Activated CD4-positive, alpha-beta T cell treated with anti-CD3 and anti-CD28 coated beads, Interleukin-2, amount 50 U/mL, for 4 hours (primary cell): ENCODE data around the gene ZKSCAN2.

Experiments
- DNase-seq, 2 experiments: peaks; one replicate each; pipeline ENCODE4 v3.0.0-alpha.2; 2020

Gene ZKSCAN2

DNA sequence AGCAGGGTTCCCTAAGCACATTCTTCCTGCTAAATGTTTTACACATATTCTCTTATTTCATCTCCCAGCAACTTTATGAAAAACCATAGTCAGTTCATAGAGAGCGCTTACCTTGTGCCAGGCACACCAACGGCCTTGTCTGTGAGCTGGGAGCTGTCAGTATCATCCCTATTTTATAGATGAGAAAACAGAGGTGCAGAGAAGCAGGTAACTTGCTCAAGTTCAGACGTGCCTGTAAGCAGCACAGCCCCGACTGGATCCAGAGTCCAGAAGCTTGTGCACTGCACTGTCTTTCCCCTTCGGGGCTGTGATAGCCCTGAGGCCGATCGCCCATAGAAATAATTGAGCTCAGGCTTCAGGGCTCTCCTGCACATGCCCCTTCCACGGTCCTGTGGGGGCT lies 34.7 kb downstream of the ZKSCAN2 start:
- DNase-seq = no peak

DNA sequence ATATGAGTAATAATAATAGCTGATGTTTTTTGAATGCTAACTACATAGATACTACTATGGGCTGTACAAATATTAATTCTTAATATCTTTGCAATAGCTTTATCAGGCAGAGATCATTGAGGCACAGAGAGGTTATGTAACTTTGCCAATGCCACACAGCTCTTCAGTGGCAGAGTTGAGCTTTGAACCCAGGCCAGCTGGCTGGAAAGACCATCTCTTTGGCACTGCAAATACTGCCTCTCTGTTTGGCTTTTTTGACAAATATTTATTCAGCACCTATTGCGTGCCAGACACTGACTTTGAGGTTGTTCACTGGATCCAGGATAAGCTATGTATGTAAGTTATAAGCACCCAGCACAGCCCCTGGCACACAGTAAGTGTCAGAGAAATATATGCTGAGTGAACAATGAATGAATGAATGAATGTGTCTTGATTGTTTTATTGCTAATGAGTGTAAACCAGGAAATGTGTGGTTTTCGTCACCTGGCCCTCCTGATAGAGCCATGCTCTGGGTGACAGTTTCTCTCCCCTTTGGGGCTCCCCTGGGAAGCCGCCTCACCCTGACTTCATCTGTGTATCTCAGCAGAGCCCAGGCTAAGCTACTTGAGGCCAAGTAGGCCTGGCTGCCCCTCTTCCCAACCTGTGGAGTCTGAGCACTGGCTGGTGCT lies 38.4 kb downstream of the ZKSCAN2 start:
- no peak for DNase-seq

DNA sequence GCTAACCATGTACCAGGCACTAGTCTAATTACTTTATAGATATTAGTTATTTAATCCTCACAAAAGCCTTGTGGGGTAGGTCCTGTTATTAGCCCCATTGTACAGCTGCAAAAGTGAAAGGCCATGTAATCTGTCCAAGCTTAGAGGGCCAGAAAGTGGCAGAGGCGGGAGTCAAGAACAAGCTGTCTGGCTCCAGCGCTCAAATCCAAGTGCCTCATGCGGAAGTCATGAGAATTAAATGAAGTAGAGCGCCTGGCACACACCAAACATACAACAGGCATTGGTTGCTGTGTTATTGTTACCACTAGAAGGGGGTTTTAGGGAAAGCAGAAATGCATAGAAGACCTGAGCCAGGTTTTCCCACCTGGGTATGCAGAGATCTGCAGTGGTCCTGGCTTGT lies 39.7 kb downstream of the ZKSCAN2 start:
- DNase-seq = no peak

DNA sequence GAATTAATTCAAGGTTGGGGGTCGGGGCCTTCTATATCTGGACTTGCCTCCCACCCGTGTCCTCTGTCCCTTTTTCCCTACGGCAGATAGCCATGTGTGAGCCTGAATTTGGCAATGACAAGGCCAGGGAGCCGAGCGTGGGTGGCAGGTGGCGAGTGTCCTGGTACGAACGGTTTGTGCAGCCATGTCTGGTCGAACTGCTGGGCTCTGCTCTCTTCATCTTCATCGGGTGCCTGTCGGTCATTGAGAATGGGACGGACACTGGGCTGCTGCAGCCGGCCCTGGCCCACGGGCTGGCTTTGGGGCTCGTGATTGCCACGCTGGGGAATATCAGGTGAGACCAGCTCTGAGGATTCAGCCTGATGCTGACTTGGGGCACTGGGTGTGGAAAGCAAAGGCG lies 40.5 kb downstream of the ZKSCAN2 start:
- no peak for DNase-seq

DNA sequence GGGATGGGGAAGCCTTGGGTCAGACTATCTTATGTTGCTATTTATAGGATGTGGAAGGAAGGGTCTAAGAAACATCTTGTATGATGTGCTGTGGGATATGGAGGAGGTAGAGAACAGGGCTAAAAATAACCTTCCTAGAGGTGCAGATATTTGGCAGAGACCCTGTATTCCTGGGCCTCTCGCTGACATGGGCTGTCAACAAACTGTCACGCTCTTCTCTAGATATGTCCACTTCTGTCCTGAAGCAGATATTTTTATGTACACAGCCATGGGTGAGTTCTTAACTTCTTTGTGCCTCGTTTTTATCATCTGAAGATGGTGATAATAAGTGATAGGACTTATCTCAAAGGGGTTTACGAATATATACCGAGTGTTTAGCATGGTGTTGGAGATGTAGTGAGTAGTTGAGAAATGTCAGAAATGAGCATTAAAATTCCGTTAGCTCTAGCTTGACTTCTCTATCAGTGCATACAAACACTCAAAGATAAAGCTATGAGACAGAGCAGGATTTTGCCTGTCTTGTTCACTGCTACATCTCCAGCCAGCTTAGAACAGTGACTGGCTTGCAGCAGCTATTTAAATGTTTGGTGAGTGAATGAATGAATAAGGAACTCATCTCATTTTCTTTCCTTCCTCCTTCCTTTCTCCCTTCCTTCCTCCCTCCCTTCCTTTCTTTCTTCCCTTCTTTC lies 43.8 kb downstream of the ZKSCAN2 start:
- no peak for DNase-seq

DNA sequence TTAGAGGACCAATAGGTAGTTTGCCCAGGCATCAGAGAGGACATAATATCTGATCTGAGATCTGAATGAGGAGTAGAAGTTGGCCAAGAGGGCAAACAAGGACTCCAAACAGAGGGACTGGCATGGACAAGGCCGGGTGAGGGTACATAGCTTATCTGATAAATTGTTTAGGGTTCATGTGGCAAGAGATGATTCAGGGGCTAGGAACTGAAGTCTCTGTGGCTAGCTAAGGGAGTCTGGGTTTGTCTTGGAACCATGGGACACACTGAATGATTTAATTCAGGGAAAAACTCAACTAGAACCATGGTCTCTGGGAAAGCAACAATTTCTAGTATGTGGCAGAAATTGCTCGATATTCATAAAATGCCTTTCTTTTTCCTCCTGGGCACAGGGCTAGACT lies 45.0 kb downstream of the ZKSCAN2 start:
- DNase-seq = no peak

DNA sequence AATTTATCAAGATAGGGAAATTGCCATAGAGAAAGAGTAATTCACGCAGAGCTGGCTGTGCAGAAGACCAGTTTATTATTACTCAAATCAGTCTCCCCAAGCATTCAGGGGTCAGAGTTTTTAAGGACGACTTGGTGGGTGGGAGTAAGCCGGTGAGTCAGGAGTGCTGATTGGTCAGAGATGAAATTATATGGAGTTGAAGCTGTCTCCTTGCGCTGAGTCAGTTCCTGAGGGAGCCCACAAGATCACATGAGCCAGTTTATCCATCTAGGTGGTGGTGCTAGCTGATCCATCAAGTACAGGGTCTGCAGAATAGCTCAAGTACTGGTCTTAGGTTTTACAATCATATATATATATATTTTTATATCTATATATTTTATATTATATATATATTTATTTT lies 46.9 kb downstream of the ZKSCAN2 start:
- DNase-seq = no peak

DNA sequence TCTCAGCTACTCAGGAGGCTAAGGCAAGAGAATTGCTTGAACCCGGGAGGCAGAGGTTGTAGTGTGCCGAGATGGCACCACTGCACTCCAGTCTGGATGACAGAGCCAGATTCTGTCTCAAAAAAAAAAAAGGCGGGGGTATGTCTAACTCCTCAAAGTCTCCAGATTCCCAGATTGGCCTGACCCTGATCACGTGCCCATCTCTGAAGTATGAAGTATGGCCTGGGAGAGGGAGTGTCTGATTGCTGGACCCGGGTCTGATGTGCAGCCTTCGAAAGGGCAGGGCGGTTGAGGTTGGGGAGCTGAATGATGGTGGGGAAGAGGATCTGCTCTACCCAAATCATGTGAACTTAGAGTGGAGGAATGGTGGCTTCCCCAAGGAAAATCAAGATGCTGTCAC lies 58.2 kb downstream of the ZKSCAN2 start:
- DNase-seq = no peak

DNA sequence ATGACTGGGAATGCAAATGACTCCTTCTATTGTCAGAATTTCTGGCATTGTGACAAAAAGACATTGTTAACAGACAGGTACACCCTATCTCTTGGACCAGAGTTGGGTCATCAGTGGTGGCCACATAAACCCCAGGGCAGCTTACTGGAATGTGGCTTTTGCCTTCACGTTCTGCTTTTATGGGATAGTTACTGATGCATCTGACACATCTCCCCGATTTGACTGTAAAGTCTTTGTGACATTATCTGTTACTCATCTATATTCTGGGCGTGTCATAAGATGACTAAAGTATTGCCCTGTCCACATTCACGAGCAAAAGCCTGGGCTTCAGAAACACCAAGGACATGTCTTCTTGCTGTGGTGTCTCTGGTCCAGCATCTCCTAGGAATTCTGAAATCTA lies 59.6 kb downstream of the ZKSCAN2 start:
- no peak for DNase-seq

DNA sequence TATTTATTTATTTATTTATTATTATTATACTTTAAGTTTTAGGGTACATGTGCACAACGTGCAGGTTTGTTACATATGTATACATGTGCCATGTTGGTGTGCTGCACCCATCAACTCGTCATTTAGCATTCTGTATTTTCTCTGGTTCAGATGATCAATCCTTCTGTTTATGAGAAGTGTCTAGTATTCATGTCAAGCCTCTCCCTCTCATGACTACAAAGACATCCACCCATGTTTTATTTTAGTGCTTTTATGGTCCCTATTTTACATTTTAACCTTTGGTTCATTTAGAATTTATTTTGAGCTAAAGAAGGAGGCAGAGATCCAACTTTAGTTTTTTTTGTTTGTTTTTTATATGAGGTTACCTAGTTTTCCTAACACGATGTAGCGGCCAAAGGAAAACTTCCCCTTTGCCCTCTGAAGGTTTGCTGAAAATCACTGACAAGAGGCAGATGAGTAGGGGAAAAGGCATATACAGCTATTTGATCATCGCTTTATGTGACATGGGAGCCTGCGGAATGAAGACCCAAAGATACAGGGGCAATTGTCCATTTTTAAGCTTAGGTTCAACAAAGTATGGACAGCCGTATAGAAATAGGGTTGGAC lies 63.3 kb downstream of the ZKSCAN2 start:
- no peak for DNase-seq

DNA sequence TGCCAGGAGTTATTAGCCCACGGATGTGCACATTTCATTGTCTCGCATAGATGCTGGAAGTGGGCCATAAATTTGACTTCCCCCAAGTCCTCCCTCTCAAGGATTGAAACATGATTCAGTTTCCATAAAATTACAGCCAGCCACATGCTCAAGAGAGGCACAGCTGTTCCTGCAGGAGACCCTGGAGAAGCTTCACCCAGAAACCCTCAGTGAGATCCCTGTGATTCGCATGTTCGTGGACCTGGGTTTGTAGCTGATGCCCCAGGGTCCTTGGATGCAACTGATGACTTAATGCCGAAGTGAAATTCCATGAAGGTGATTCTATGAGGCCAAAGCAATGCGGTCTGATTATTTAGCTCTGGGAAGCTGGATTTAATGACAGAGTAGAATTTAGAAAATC lies 65.5 kb downstream of the ZKSCAN2 start:
- no peak for DNase-seq

DNA sequence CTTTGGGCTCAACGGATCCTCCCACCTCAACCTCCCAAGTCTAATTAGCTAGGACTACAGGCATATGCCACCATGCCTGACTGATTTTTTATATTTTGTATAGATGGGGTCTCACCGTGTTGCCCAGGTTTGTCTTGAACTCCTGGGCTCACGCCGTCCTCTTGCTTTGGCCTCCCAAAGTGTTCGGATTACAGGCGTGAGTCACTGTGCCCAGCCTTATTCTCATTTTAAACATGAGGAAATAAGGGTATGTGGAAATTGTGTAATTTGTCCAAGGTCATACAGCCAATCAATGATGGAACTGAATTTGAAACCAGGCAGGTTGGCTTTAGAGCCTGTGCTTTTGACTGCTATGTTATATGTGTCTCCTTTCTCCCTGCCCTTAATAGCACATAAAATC lies 68.3 kb downstream of the ZKSCAN2 start:
- no peak for DNase-seq

DNA sequence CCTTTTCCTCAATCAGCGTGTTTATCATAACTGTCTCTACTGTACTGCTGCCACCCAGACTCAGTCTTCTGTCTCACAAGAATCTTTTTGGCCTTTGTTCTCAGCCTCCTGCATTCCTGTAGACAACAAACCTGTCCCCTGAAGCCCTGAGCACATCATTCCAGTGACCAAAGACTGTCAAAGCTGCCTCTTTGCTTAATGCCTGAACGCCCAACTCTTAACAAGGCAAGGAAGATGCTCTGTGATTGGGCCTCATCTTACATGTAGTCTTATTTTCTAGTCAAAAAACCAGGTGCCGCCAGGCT lies 70.2 kb downstream of the ZKSCAN2 start:
- no peak for DNase-seq
